ENCODE measurements around the gene TBC1D20.
"Not testable (repeated sequence)": the region's sequence is repeated elsewhere in the genome, so short reads cannot be mapped to it uniquely, and the experiment has no call there.

TBC1D20 gene

DNA sequence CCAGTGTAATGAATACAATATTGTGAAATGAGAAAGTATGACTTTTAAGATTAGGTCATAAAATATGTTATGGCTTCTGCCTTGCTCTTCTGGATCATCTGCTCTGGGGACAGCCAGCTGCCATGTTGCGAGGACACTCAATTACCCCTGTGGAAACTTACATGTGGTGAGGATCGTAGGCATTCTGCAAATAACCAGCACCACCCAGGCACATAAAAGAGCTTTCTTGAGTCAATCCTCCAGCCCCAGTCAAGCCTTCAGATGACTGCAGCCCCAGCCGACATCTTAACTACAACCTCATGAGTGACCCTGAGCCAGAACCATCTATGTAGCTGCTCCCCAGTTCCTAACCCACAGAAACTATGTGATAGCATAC, 58.8 kb downstream of the TBC1D20 start:
- H3K9me3 ChIP-seq (ENCODE audit: low read length) = peaks cover 2% of the 10 kb centered on the region
- H3K36me3 ChIP-seq (ENCODE audit: insufficient read depth, low read length) = no peaks in the 10 kb centered on the region
- no peak overlapping the region for H2AFZ ChIP-seq (ENCODE audit: low read depth, low read length)
- peaks cover 8% of the 10 kb centered on the region for H3K4me1 ChIP-seq (ENCODE audit: insufficient read depth, low read length)
- no peak overlapping the region for H3K4me3 ChIP-seq (ENCODE audit: low read length)
- no peaks in the 10 kb centered on the region for H3K27me3 ChIP-seq (ENCODE audit: insufficient read depth, low read length)

DNA sequence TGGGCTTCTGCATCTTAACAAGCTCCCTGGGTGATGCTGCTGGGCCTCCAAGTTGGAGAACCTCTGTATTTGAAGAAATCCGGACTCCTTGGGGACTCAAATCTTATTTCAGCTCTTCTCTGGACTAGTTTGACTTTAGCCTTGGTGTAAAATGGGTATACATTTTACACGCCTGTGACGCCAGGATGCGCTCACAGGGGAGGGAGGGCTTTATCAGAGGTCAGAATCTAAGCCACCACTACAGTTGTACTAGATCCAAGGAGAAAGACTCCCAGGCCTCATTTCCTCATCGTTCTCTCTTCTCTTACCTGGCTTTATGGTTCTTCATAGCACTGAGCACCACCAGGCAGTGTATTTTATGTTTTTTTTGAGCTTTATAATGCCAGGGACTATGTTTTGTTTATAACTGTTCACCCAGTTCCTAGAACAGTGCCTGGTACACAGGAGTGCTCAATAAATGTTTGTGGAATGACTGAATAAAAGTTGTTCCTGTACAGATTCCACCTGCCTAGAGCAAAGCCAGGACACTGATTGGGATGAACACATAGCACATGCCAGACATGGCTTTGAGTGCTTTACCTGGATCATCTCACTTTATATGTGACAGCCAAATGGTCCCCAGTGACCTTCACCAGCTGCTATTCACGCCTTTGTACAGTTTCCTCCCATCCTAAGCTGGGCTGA, 59.3 kb downstream of the TBC1D20 start:
- Histone ChIP-seq H3K4me3 (ENCODE audit: low read length) (no peak overlapping the region), H3K9me3 (ENCODE audit: low read length) (peaks cover 2% of the 10 kb centered on the region), H3K36me3 (ENCODE audit: insufficient read depth, low read length) (no peaks in the 10 kb centered on the region), H3K4me1 (ENCODE audit: insufficient read depth, low read length) (peaks cover 8% of the 10 kb centered on the region), H2AFZ (ENCODE audit: low read depth, low read length) (no peak overlapping the region), H3K27me3 (ENCODE audit: insufficient read depth, low read length) (no peaks in the 10 kb centered on the region)

DNA sequence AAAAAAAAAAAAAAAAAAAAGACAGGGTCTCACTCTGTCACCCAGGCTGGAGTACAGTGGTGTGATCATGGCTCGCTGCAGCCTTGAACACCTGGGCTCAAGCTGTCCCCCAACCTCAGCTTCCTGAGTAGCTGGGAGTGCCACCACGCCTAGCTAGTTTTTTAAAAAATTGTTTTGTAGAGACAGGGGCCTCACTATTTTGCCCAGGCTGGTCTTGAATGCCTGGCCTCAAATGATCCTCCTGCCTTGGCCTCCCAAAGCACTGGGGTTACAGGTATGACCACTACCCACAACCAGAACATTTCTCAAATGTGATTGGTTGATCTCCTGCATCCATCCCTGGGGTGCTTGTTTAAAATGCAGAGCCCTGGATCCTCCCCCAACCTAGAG, 59.8 kb downstream of the TBC1D20 start:
- Histone ChIP-seq H3K27me3 (ENCODE audit: insufficient read depth, low read length) (no peaks in the 10 kb centered on the region), H3K4me3 (ENCODE audit: low read length) (no peak overlapping the region), H2AFZ (ENCODE audit: low read depth, low read length) (no peak overlapping the region), H3K9me3 (ENCODE audit: low read length) (peaks cover 2% of the 10 kb centered on the region), H3K36me3 (ENCODE audit: insufficient read depth, low read length) (no peaks in the 10 kb centered on the region), H3K4me1 (ENCODE audit: insufficient read depth, low read length) (peaks cover 8% of the 10 kb centered on the region)

DNA sequence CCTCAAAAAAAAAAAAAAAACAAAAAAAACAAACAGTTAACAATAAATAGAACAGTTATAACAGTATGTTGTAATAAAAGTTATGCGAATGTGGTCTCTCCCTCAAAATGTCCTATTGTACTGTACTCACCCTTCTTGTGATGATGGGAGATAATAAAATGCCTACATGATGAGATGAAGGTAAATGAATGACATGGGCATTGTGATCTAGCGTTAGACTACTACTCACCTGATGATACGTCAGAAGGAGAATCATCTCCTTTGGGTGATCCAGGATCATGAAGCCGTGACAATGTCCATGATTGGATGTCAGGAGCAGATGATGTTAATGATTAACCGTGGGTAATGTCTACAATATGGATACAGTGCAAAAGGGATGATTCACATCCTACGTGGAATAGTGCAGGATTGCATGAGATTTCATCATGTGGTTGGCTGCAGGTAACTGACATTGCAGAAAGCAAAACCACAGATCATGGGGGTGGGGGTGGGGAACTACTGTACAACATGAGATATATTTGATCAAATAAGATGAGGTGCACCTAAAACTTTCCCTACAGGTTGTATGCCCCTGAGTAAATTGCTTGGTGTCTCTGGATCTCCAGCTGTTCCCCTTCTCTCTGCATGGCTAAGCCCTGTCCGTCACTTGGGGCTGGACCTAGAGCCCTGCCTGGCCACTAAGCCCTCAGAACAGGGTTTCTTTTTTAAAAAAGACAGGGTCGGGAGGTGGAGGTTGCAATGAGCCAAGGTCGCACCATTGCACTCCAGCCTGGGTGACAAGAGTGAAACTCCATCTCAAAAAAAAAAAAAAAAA, 60.4 kb downstream of the TBC1D20 start:
- H2AFZ ChIP-seq (ENCODE audit: low read depth, low read length) = no peak overlapping the region
- peaks cover 2% of the 10 kb centered on the region for H3K9me3 ChIP-seq (ENCODE audit: low read length)
- no peaks in the 10 kb centered on the region for H3K27me3 ChIP-seq (ENCODE audit: insufficient read depth, low read length)
- no peak overlapping the region for H3K4me3 ChIP-seq (ENCODE audit: low read length)
- no peaks in the 10 kb centered on the region for H3K36me3 ChIP-seq (ENCODE audit: insufficient read depth, low read length)
- H3K4me1 ChIP-seq (ENCODE audit: insufficient read depth, low read length) = peaks cover 6% of the 10 kb centered on the region

DNA sequence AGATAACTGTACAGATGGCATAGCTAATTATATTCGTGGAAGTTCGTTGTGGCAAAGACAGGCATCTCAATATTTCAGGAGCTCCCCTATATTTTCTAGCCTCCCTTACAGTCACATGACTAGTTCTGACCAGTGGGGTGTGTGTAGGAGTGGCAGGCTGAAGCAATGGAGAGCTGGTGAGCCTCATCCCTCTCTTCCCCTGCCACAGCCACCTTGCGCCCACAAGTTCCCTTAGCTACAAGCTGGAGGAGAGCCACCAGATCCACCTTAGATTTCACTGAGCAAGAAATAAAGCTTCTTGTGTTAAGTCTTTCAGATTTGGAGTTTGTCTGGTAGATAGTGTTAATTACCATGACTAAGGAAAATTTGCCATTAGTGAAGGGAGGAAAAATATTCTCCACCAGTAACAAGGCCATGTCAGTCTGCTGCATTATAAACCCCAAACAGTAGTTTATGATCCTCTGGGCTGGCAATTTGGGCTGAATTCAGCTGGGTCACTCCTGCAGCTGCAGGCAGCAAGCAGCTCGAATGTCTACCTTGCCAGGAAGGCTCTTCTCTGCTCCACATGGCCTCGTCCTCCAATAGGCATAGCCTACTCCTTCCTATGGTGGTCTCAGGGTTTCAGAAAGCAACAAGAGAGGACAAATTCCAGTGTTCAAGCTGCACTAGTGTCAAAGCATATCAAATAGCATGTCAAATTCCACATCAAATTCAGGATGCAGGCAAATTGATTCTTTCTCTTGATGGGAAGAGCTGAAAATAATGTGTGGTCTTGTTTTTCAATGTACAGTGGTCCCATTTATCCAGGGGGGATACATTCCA, 61.7 kb downstream of the TBC1D20 start:
- Histone ChIP-seq H3K4me3 (ENCODE audit: low read length) (no peak overlapping the region), H3K9me3 (ENCODE audit: low read length) (peaks cover 2% of the 10 kb centered on the region), H3K36me3 (ENCODE audit: insufficient read depth, low read length) (peaks cover 6% of the 10 kb centered on the region), H3K4me1 (ENCODE audit: insufficient read depth, low read length) (peaks cover 6% of the 10 kb centered on the region), H3K27me3 (ENCODE audit: insufficient read depth, low read length) (no peaks in the 10 kb centered on the region), H2AFZ (ENCODE audit: low read depth, low read length) (no peak overlapping the region)

DNA sequence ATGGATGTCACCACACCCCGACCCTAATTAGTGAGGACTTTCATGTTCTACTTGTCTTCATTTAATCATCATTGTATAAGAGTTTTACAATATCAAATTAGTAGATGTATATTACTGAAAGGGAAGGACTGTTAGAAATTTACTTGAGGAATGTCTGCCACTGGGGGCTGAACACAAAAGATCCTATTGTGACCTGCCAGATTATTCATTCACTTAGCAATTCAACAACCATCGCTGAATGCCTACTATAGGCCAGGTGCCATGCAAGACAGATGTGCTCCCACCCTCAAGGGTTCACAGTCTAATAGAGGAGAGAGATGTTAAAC, 62.2 kb downstream of the TBC1D20 start:
- peaks cover 6% of the 10 kb centered on the region for H3K4me1 ChIP-seq (ENCODE audit: insufficient read depth, low read length)
- H3K27me3 ChIP-seq (ENCODE audit: insufficient read depth, low read length) = no peaks in the 10 kb centered on the region
- H3K9me3 ChIP-seq (ENCODE audit: low read length) = peaks cover 2% of the 10 kb centered on the region
- H2AFZ ChIP-seq (ENCODE audit: low read depth, low read length) = no peak overlapping the region
- peaks cover 6% of the 10 kb centered on the region for H3K36me3 ChIP-seq (ENCODE audit: insufficient read depth, low read length)
- H3K4me3 ChIP-seq (ENCODE audit: low read length) = no peak overlapping the region

DNA sequence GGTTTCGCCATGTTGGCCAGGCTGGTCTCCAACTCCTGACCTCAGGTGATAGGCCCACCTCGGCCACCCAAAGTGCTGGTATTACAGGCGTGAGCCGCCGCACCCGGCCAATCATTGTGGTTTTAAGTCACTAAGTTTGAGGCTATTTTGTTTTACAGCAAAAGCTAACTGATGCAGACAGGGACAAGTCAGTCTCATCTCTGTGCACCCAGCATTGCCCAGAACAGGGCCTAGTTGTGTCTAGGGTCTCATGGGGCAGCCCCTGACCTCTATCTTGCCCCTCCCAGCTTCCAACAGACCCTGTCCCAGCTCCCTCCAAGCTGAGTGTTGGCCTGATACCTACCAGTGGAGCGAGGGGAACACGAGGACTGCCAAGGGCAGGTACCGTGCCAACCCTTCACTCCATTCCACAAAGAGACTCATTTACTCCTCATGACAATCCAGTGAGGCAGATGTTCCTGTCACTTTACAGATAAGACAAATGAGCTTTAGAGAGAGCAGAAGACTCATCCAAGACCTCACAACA, 63.1 kb downstream of the TBC1D20 start:
- peaks cover 2% of the 10 kb centered on the region for H3K9me3 ChIP-seq (ENCODE audit: low read length)
- no peaks in the 10 kb centered on the region for H3K27me3 ChIP-seq (ENCODE audit: insufficient read depth, low read length)
- no peak overlapping the region for H2AFZ ChIP-seq (ENCODE audit: low read depth, low read length)
- H3K4me3 ChIP-seq (ENCODE audit: low read length) = no peak overlapping the region
- H3K4me1 ChIP-seq (ENCODE audit: insufficient read depth, low read length) = peaks cover 6% of the 10 kb centered on the region
- peaks cover 6% of the 10 kb centered on the region for H3K36me3 ChIP-seq (ENCODE audit: insufficient read depth, low read length)

DNA sequence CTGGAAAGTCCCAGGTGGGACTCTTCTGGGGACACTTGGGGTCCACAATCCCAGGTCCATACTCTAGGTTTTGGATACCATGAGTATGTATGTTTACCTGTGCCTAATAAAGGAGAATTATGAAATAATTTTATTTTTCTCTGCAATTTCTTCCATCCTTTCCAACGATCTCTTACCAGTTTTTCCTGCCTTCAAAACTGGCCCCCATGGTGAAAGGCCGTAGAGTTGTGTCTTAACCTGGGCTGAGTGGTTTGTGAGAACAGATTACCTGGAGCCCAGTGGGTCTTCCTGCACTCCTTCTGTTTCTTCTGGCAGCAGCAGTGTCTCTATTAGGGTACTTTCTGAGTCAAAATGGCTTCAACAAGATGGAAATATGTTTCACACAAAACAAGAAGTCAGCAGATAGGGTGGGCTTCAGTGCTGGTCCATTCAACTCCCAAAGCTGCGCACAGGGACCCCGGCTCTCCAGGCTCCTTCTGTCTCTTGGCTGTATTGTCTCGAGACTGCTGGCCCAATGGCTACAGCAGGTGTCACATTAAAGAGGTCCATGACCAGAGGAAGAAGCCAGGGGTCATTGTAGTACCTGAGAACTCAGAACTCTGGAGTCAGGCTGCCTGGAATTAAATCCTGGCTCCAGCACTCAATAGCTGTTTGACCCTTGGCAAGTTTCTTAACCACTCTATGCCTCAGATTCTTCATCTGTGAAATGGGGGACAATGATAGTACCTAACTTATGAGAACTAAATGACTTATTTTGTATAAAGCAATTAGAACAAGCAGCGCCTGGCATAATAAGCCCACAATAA, 64.7 kb downstream of the TBC1D20 start:
- Histone ChIP-seq H3K36me3 (ENCODE audit: insufficient read depth, low read length) (peaks cover 6% of the 10 kb centered on the region), H2AFZ (ENCODE audit: low read depth, low read length) (no peak overlapping the region), H3K9me3 (ENCODE audit: low read length) (no peaks in the 10 kb centered on the region), H3K4me3 (ENCODE audit: low read length) (no peak overlapping the region), H3K4me1 (ENCODE audit: insufficient read depth, low read length) (peaks cover 6% of the 10 kb centered on the region), H3K27me3 (ENCODE audit: insufficient read depth, low read length) (no peaks in the 10 kb centered on the region)

DNA sequence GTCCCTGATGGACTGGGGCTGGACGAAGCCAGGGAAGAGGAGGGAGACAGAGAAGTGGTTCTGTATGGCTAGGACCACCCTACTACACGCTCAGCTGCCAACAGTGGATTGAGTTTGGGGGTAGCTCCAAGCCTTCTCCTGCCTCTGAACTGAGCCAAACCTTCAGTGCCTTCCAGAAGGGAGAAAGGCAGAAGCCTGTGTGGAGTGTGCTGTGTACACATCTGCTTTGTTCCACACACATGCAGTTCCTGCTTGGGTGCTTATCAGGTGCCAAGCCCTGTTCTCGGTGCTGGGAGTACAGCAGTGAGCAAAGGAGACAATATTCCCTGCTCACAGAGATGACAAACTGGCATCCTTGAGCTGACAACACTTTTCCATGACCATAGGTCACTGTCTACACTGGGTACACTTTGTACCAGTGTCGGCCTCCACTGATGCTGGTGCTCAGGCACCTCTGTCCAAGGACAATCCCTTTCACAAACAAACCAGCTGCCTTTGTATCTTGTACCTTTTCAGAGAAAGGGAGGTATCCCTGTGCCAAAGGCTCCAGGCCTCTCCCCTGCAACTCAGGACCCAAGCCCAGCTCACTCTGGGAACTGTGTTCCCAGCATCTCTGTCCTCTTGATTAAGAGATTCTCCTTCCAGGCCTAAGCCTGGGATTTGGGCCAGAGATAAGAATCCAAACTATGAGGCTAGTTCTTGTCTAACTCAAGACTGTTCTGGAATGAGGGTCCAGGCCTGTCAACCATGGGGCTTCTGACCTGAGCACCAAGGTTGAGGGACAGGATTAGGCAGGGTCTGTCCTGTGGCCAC, 65.5 kb downstream of the TBC1D20 start:
- H3K27me3 ChIP-seq (ENCODE audit: insufficient read depth, low read length) = no peaks in the 10 kb centered on the region
- peaks cover 6% of the 10 kb centered on the region for H3K4me1 ChIP-seq (ENCODE audit: insufficient read depth, low read length)
- no peak overlapping the region for H3K4me3 ChIP-seq (ENCODE audit: low read length)
- no peak overlapping the region for H2AFZ ChIP-seq (ENCODE audit: low read depth, low read length)
- peaks cover 6% of the 10 kb centered on the region for H3K36me3 ChIP-seq (ENCODE audit: insufficient read depth, low read length)
- H3K9me3 ChIP-seq (ENCODE audit: low read length) = no peaks in the 10 kb centered on the region

DNA sequence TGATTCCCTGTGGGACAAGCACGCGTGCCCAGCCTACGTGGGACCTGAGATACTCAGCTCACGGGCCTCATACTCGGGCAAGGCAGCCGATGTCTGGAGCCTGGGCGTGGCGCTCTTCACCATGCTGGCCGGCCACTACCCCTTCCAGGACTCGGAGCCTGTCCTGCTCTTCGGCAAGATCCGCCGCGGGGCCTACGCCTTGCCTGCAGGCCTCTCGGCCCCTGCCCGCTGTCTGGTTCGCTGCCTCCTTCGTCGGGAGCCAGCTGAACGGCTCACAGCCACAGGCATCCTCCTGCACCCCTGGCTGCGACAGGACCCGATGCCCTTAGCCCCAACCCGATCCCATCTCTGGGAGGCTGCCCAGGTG, 66.1 kb downstream of the TBC1D20 start:
- peaks cover 6% of the 10 kb centered on the region for H3K4me1 ChIP-seq (ENCODE audit: insufficient read depth, low read length)
- H3K27me3 ChIP-seq (ENCODE audit: insufficient read depth, low read length) = no peaks in the 10 kb centered on the region
- H2AFZ ChIP-seq (ENCODE audit: low read depth, low read length) = no peak overlapping the region
- peaks cover 6% of the 10 kb centered on the region for H3K36me3 ChIP-seq (ENCODE audit: insufficient read depth, low read length)
- no peaks in the 10 kb centered on the region for H3K9me3 ChIP-seq (ENCODE audit: low read length)
- no peak overlapping the region for H3K4me3 ChIP-seq (ENCODE audit: low read length)

DNA sequence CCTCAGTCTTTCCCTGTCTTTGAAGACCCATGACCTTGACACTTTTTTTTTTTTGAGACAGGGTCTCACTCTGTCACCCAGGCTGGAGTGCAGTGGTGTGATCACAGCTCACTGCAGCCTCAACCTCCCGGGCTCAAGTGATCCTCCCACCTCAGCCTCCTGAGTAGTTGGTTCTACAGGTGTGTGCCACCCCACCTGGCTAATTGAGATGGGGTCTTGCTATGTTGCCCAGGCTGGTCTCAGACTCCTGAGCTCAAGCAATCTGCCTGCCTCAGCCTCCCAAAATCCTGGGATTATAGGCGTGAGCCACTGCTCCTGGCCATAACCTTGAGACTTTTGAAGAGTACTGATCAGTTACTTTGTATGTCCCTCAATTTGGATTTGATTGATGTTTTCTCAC, 69.0 kb downstream of the TBC1D20 start:
- not testable (repeated sequence) for H3K4me3 ChIP-seq (ENCODE audit: low read length); H2AFZ ChIP-seq (ENCODE audit: low read depth, low read length); H3K9me3 ChIP-seq (ENCODE audit: low read length); H3K4me1 ChIP-seq (ENCODE audit: insufficient read depth, low read length); H3K27me3 ChIP-seq (ENCODE audit: insufficient read depth, low read length)
- peaks cover 18% of the 10 kb centered on the region for H3K36me3 ChIP-seq (ENCODE audit: insufficient read depth, low read length)
